GM21786 (cell line): ENCODE measurements around the gene PDE7B.

Experiments
- ATAC-seq: cut with Tn5 transposase; IDR thresholded peaks from one replicate; pipeline ENCODE4 v1.9.1; 2021; ENCODE audit not compliant: unreplicated experiment

The PDE7B gene

DNA sequence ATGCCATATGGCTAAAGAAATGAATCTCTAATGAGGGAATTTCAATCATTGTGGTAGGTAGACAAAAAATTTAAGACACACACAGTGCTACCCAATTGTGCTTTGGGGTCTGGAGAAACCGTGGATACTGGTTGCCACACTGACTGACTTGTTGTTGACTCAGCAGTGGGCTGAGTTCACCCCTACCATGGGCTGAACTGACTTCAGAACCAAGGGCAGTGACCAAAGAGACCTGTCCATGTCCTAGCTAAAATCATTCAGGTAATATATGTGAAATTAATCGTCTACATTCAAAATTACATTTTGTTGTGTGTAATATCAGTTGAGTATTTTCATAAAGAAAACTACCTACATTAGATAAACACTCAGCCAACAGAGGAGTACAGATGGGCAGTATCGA is 131.6 kb downstream of the PDE7B start:
- ATAC-seq: no peak

GRCh38 chr6:135983718-135984343 is 132.3 kb downstream of the PDE7B start:
- ATAC-seq: no peak

DNA sequence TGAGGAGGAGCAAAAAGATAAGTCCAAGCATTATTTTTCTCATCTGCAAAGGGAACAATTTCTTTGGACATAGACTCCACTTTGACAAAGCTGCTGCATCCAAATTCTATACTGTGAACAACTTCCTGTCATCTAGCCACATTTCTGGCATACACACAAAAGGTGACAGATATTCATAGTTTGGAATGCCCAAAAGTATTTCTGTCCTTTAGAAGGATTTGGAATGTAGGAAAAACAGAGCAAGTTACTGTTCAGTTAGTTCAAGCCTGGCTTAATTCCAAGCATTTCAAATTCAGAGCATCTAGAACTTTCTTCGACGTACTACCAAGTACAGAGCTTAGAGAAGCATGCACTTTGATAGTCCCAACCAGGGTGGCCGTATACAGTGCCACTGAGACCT is 134.0 kb downstream of the PDE7B start:
- no peak for ATAC-seq

GRCh38 chr6:135987226-135987625 is 135.7 kb downstream of the PDE7B start:
- ATAC-seq: no peak

GRCh38 chr6:135990439-135990838 is 138.9 kb downstream of the PDE7B start:
- ATAC-seq: no peak

DNA sequence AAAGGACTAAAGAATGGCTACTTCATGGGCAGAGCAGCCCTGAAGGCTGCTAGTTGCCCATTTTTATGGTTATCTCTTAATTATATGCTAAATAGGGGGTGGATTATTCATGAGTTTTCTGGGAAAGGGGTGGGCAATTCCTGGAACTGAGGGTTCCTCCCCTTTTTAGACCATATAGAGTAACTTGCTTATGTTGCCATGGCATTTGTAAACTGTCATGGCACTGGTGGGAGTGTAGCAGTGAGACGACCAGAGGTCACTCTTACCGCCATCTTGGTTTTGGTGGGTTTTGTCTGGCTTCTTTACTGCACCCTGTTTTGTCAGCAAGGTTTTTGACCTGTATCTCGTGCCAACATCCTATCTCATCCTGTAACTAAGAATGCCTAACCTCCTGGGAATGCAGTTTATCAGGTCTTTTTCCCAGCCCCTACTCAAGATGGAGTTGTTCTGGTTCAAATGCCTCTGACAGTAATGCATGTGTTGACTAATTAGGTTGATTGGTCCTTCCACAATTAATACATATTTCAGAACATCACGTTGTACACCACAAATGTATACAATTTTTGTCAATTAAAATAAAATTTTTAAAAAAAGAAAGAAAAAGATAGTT is 139.5 kb downstream of the PDE7B start:
- no peak for ATAC-seq

DNA sequence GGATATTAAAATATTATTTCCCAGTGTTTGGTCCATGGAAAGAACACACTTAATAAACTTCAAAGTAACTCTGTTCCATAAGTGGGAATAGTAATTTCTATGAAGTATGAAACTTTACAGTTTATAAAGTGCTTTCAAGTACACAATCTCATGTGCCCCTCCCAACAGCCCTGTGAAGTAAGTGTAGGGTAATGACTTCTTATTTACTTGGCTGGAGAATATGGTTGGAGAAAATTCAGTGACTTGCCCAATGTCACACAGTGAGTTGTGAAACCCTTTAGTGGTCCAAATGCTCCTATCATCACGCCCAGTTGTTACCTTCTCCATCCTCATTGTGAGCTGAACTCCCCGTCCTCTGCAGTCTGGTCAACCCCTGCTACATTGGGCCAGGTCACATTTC is 141.2 kb downstream of the PDE7B start:
- no peak for ATAC-seq

DNA sequence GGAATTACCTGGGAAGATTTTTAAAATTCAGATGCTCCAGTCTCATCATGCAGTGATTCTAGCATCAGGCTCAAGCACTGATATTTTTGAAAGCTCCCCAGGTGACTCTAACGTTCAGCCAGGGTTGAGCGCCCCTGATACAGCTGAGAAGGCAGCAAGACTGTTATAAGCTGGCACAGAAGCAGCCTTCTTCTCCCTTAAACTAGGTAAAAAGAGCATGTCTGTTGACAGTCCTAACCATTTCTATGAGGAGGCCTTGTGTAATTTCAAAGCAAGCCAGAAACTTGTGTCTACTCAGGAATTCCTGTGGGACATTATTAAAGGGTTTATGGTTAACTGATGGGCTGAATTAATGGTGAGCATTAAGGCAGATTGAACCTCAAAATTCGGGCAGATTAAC is 141.9 kb downstream of the PDE7B start:
- no peak for ATAC-seq

GRCh38 chr6:135994857-135995544 is 143.5 kb downstream of the PDE7B start:
- no peak for ATAC-seq

- ATAC-seq: no peak
Observed at GRCh38 chr6:135995545-135995898, 144.0 kb downstream of the PDE7B start.

DNA sequence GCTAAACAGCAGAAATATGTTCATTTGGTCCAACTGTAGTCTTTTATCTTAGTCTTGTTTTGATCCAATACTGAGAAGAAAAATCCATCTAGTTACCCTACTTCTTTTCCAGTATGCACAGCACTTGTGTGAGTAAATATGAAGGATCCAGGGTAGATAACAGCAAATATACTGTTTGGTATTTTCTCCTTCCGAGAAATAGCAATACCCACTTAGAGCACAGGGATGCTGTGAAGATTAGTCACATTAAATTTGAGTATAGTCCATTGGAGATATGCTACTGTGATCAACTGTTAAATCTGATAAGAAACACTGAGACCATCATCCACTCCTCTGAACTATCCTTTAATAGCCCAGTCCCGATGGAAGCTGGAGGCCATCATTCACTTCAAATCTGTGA is 145.2 kb downstream of the PDE7B start:
- ATAC-seq: no peak

- ATAC-seq: no peak
Observed at GRCh38 chr6:135999393-135999792, 147.9 kb downstream of the PDE7B start.

DNA sequence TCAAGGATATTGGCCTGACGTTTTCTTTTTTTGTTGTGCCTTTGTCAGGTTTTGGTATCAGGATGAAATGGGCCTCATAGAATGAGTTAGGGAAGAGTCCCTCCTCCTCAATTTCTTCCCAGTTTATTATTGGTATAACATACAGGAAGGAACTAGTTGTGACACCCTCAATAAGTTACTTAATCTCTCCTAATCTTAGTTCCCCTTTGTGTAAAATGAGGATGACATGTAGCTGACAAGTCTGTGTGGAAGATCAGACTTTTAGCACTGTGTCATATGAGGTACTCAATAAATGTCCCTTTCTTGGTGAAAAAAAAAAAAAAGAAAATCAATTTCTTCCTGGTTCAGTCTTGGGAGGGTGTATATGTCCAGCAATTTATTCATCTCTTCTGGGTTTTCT is 155.8 kb downstream of the PDE7B start:
- ATAC-seq: no peak

DNA sequence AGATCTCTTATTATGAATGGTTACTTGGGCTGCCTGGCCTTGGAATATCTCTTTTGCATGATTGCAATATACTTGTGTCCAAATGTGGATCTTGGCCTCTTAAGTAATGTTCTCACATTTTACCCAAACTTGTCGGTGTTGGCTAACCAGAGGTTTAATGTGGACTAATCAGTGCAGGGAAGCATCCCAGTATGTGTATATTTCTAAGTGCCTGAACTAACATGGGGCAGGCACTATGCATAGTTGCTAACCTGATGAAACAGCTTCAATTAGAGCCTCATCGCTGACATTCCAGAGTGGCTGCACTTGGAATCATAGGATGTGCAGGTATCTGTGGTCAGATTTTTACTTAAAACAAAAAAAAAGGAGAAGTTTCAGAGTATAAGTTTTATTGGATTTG is 160.0 kb downstream of the PDE7B start:
- no peak for ATAC-seq

GRCh38 chr6:136012198-136012887 is 160.8 kb downstream of the PDE7B start:
- ATAC-seq: no peak

GRCh38 chr6:136012943-136013342 is 161.4 kb downstream of the PDE7B start:
- ATAC-seq: no peak

DNA sequence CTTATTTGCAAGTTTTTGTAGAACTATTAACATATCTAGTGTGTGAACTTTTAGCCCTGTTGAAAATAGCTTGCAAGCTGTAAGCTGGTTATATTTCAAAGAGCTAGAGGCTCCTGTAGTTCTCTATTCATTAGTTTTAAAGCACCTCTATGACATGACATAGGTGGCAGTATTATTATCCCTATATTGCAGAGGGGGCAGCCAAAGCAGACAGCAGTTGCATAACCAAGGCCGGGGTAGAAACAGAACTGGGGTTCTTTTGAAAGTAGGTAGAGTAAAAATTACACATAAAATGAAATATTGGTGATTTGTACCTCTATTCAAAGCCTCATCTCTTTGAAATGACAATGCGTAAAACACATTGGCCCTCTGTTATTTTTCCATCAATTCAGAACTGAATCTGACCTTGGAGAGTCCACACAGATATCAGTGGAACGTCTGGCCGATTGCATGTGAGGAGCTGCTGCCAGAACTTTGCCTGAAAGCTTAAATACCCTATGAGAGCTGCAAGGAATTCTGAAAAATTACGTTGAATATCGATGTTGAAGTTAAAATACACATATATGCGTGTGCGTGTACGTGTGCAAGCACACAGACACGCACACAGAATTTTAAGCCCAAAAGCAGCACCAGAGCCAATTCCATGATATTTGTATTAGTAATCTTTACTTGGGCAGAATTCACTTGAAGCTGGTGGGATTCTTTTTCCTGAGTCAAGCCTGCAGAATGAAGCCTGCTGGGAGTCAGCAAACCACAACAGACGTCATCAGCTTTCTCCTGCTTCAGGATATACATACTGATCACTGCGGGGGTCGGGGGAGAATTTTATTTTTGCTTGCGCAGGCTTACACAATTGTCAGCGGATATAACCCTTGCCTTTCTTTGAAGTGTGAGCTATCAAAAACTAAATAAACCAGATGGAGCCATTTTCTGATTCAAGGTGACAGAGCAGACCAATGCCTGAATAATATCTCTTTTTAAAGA is 163.2 kb downstream of the PDE7B start:
- ATAC-seq: no peak

- ATAC-seq: no peak
Observed at GRCh38 chr6:136015531-136015930, 164.0 kb downstream of the PDE7B start.

- no peak for ATAC-seq
Observed at GRCh38 chr6:136016228-136017225, 165.0 kb downstream of the PDE7B start.

DNA sequence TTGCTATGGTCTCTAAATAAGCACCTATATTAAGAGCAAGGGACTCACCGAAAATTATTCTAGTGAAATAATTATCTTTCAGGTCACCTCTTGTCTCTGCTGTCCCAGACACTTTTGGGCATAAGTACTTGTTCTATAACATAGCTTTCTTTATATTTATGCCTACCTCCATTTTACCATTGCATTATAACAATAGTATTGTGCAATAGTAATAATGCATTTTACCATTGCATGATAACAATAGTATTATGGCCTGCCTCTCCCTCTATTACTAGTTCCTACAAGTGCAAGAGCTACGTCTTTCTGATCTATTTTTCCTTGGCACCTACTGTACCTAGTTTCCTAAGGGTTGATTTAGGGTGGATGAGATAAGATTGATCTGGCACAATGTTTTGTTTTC is 169.2 kb downstream of the PDE7B start:
- no peak for ATAC-seq
